HCT116 (cell line): ENCODE data around the gene TCF7L2. TPM values are rescaled to one million over a fixed set of nuclear protein-coding genes. Genes with fewer than 3 reads are reported as not detected.

Experiments used
- ATAC-seq: fragments of 200-7000 bp; cut with Tn5 transposase; 2 replicates; pipeline ENCODE4 v1.9.1; 2020; ENCODE audit warnings: mild to moderate bottlenecking, moderate library complexity
- BruUV-seq: library from RNA; stranded (reverse); fragments of 400-500 nt; replicated peaks from 2 replicates; lab custom pipeline; 2021; lab: Mats Ljungman, UMichigan
- CTCF ChIA-PET: fragments of 300-600 bp; sonication (Branson Sonifier 250); formaldehyde crosslinking; loops from one replicate; lab custom pipeline; 2021; ENCODE audit warnings: antibody characterized with exemption; lab: Charles Lee
- POLR2A ChIA-PET: fragments of 300-600, 350-600 bp; sonication (Branson Sonifier 250); formaldehyde crosslinking; loops from one replicate; lab custom pipeline; 2021; ENCODE audit warnings: antibody characterized with exemption; lab: Charles Lee
- RAD21 ChIA-PET, 2 experiments: fragments of 300-600 bp; sonication (Branson Sonifier 250); formaldehyde crosslinking; loops; one replicate each; lab custom pipeline; 2023; ENCODE audit warnings: low total read pairs in 2 of 2; ENCODE audit not compliant: uncharacterized antibody in 2 of 2, unreplicated experiment in 2 of 2, low non-redundant PET in 1 of 2; lab: Charles Lee
- DNase-seq: peaks from one replicate; pipeline ENCODE4 v3.0.0-alpha.2; 2010; ENCODE audit warnings: low read depth, low spot score
- H2AFZ ChIP-seq: fragments of 200-600 bp; shearing (Covaris generic), sonication (generic); 2 replicates; pipeline ENCODE4 v1.6.1; 2017; ENCODE audit warnings: low read depth, mixed run types, mixed read lengths, antibody characterized with exemption, low read length; ENCODE audit not compliant: poor library complexity, severe bottlenecking
- H3K27ac ChIP-seq: 2 replicates; pipeline ENCODE4 v1.5.1; 2012; ENCODE audit warnings: low read depth, low read length
- H3K27me3 ChIP-seq: fragments of 200-600 bp; sonication (generic); 2 replicates; pipeline ENCODE4 v1.6.1; 2016; ENCODE audit warnings: mixed run types, low read length, mixed read lengths; ENCODE audit not compliant: insufficient read depth
- H3K36me3 ChIP-seq, 2 experiments: fragments of 200-500 bp in 1 of 2; fragments of 200-600 bp in 1 of 2; sonication (Bioruptor generic) in 1 of 2; sonication (generic) in 1 of 2; 2 replicates each; pipeline versions ENCODE4 v1.5.1 to v1.6.1; 2014 to 2016; ENCODE audit warnings: low read length in 2 of 2, inconsistent platforms in 1 of 2, mixed read lengths in 1 of 2, mixed run types in 1 of 2; ENCODE audit not compliant: insufficient read depth in 2 of 2, control insufficient read depth in 1 of 2
- H3K4me1 ChIP-seq, 2 experiments: fragments of 200-600 bp in 1 of 2; sonication (generic) in 1 of 2; 2 replicates each; pipeline versions ENCODE4 v1.5.1 to v1.6.1; 2012 to 2017; ENCODE audit warnings: low read length in 2 of 2, inconsistent platforms in 1 of 2, mild to moderate bottlenecking in 1 of 2, mixed read lengths in 1 of 2, mixed run types in 1 of 2, moderate library complexity in 1 of 2; ENCODE audit not compliant: insufficient read depth in 2 of 2, control insufficient read depth in 1 of 2
- H3K4me2 ChIP-seq: fragments of 200-600 bp; sonication (generic); 2 replicates; pipeline ENCODE4 v1.6.1; 2017; ENCODE audit warnings: mixed run types, low read length, mixed read lengths
- H3K4me3 ChIP-seq, 2 experiments: fragments of 200-600 bp in 1 of 2; sonication (generic) in 1 of 2; replicated peaks in 1 of 2; 2 replicates each; pipeline ENCODE4 v1.5.1; 2011 to 2016; ENCODE audit warnings: low read length in 2 of 2, control low read depth in 1 of 2, low read depth in 1 of 2, mild to moderate bottlenecking in 1 of 2, mixed read lengths in 1 of 2, mixed run types in 1 of 2
- H3K79me2 ChIP-seq: fragments of 200-600 bp; sonication (generic); 2 replicates; pipeline ENCODE4 v1.6.1; 2017; ENCODE audit warnings: mild to moderate bottlenecking, mixed run types, low read length, moderate library complexity, mixed read lengths; ENCODE audit not compliant: insufficient read depth
- H3K9ac ChIP-seq: fragments of 200-600 bp; sonication (generic); 2 replicates; pipeline ENCODE4 v1.6.1; 2016; ENCODE audit warnings: low read length, mixed read lengths
- H3K9me2 ChIP-seq: fragments of 200-600 bp; sonication (generic), shearing (Covaris generic); 2 replicates; pipeline ENCODE4 v1.6.1; 2017; ENCODE audit warnings: mixed run types, mild to moderate bottlenecking, moderate library complexity; ENCODE audit not compliant: insufficient read depth
- H3K9me3 ChIP-seq, 2 experiments: fragments of 200-500 bp in 1 of 2; fragments of 200-600 bp in 1 of 2; sonication (Bioruptor generic) in 1 of 2; sonication (generic) in 1 of 2; 2 replicates each; pipeline ENCODE4 v1.6.1; 2014 to 2017; ENCODE audit warnings: low read length in 2 of 2, mixed read lengths in 2 of 2, inconsistent platforms in 1 of 2, low read depth in 1 of 2, mild to moderate bottlenecking in 1 of 2, mixed run types in 1 of 2, moderate library complexity in 1 of 2; ENCODE audit not compliant: control insufficient read depth in 1 of 2, insufficient read depth in 1 of 2
- H4K20me1 ChIP-seq: fragments of 200-600 bp; sonication (generic), shearing (Covaris generic); 2 replicates; pipeline ENCODE4 v1.6.1; 2017; ENCODE audit warnings: mixed run types, mild to moderate bottlenecking, moderate library complexity; ENCODE audit not compliant: insufficient read depth
- EGR1 ChIP-seq: IDR thresholded peaks from 2 replicates; pipeline ENCODE4 v1.6.1; 2012; ENCODE audit warnings: low read depth
- EZH2 ChIP-seq: fragments of 200-600 bp; sonication (generic); IDR thresholded peaks from 2 replicates; pipeline ENCODE4 v1.6.1; 2017; ENCODE audit warnings: antibody characterized with exemption, mixed run types
- FOSL1 ChIP-seq: IDR thresholded peaks from 2 replicates; pipeline ENCODE4 v1.6.1; 2012; ENCODE audit warnings: low read depth
- POLR2AphosphoS5 ChIP-seq: IDR thresholded peaks from 2 replicates; pipeline ENCODE4 v1.6.1; 2011; ENCODE audit warnings: mild to moderate bottlenecking, low read depth, low read length, moderate library complexity
- REST ChIP-seq: IDR thresholded peaks from 2 replicates; pipeline ENCODE4 v1.6.1; 2012; ENCODE audit warnings: low read depth
- SIN3A ChIP-seq: IDR thresholded peaks from 2 replicates; pipeline ENCODE4 v1.6.1; 2012; ENCODE audit warnings: low read depth
- YY1 ChIP-seq: IDR thresholded peaks from 2 replicates; pipeline ENCODE4 v1.6.1; 2011; ENCODE audit warnings: low read length, low read depth, moderate library complexity, mild to moderate bottlenecking; ENCODE audit not compliant: insufficient replicate concordance; ENCODE audit errors: extremely low read depth
- ZNF274 ChIP-seq: fragments of 200-500 bp; sonication (Bioruptor generic); IDR thresholded peaks from 2 replicates; pipeline ENCODE4 v1.6.1; 2014; ENCODE audit warnings: mild to moderate bottlenecking, low read depth, low read length, inconsistent platforms
- intact Hi-C: fragments of 100-400 bp; cut with micrococcal nuclease; formaldehyde crosslinking; loops from 2 replicates; pipeline ENCODE4 v1.10.0; 2022
- total RNA-seq: library from RNA; stranded (reverse); gene quantifications from one replicate; pipeline ENCODE4 v1.2.1, GENCODE V29; 2021; ENCODE audit not compliant: unreplicated experiment
- TF ChIP-seq, protein P1 (sequence below), 3 experiments: fragments of 200-600 bp in 1 of 3; sonication (generic) in 1 of 3; IDR thresholded peaks in 2 of 3; conservative IDR thresholded peaks in 1 of 3; 2 replicates each; pipeline ENCODE4 v1.5.1; 2012 to 2017; ENCODE audit warnings: low read depth in 2 of 3, low read length in 2 of 3, antibody characterized with exemption in 1 of 3, borderline replicate concordance in 1 of 3, control low read depth in 1 of 3, mild to moderate bottlenecking in 1 of 3, mixed read lengths in 1 of 3, mixed run types in 1 of 3, moderate library complexity in 1 of 3; ENCODE audit not compliant: insufficient read depth in 1 of 3

Gene TCF7L2
- total RNA-seq, 1 experiment from 2014 or later, result 164 TPM

GRCh38 chr10:112967200-112967599 lies 17.2 kb downstream of the TCF7L2 start:
- H3K4me3 ChIP-seq, result no peak overlapping the region
- no peaks in the 10 kb centered on the region for H3K27me3 ChIP-seq
- ChIA-PET CTCF (interaction anchor here (0.7 kb wide), 1 partner anchor 293 kb away, joined by 3 read pairs; no protein-coding TSS in a partner anchor), RAD21 (no interaction called here), POLR2A (no interaction called here)
- peaks cover 52 to 73% of the 10 kb centered on the region in 2 experiments for H3K36me3 ChIP-seq
- intact Hi-C loops, result no loop called here
- DNase-seq (no peak), ATAC-seq (no peak)
- peak overlapping the region; percentile 0; the same call in 1 of the 2 replicates for H3K27ac ChIP-seq
- 0 out of 2 replicates have a peak, but pooled peaks have one; percentile 2 for TF ChIP-seq FOSL1
- TF ChIP-seq YY1, result no peak
- no peak for TF ChIP-seq EZH2
- H3K9me2 ChIP-seq, result no peaks in the 10 kb centered on the region
- peaks cover 40 to 63% of the 10 kb centered on the region in 2 experiments for H3K4me1 ChIP-seq
- H2AFZ ChIP-seq, result no peak overlapping the region
- BruUV-seq, result no TSS peak
- H3K9ac ChIP-seq, result no peak overlapping the region
- H3K9me3 ChIP-seq, result no peaks in the 10 kb centered on the region
- H3K4me2 ChIP-seq, result no peak overlapping the region
- peaks cover 100% of the 10 kb centered on the region for H3K79me2 ChIP-seq
- peaks cover 42% of the 10 kb centered on the region for H4K20me1 ChIP-seq

GRCh38 chr10:112969131-112969530 lies 19.1 kb downstream of the TCF7L2 start:
- Histone ChIP-seq H3K4me2 (no peak overlapping the region), H3K27me3 (no peaks in the 10 kb centered on the region), H3K27ac (no peak overlapping the region), H4K20me1 (peaks cover 37% of the 10 kb centered on the region), H3K9me3 (no peaks in the 10 kb centered on the region), H3K79me2 (peaks cover 100% of the 10 kb centered on the region), H3K36me3 (peaks cover 63 to 77% of the 10 kb centered on the region in 2 experiments), H3K9ac (no peak overlapping the region), H2AFZ (no peak overlapping the region), H3K4me1 (peaks cover 21 to 43% of the 10 kb centered on the region in 2 experiments), H3K4me3 (no peak overlapping the region), H3K9me2 (no peaks in the 10 kb centered on the region)
- ATAC-seq (no peak), DNase-seq (no peak)
- BruUV-seq, result no TSS peak
- POLR2A ChIA-PET, result no interaction called here
- intact Hi-C loops, result no loop called here
- TF ChIP-seq ZNF274, result no peak
- no peak for TF ChIP-seq YY1
- TF ChIP-seq, protein P1, sequence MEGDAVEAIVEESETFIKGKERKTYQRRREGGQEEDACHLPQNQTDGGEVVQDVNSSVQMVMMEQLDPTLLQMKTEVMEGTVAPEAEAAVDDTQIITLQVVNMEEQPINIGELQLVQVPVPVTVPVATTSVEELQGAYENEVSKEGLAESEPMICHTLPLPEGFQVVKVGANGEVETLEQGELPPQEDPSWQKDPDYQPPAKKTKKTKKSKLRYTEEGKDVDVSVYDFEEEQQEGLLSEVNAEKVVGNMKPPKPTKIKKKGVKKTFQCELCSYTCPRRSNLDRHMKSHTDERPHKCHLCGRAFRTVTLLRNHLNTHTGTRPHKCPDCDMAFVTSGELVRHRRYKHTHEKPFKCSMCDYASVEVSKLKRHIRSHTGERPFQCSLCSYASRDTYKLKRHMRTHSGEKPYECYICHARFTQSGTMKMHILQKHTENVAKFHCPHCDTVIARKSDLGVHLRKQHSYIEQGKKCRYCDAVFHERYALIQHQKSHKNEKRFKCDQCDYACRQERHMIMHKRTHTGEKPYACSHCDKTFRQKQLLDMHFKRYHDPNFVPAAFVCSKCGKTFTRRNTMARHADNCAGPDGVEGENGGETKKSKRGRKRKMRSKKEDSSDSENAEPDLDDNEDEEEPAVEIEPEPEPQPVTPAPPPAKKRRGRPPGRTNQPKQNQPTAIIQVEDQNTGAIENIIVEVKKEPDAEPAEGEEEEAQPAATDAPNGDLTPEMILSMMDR (IDR thresholded peaks at IDR 0.05 in 2 of 3, conservative IDR thresholded peaks at IDR 0.05 in 1 of 3; ENCODE audit: borderline replicate concordance in 1 of 3, insufficient read depth in 1 of 3, low read depth in 2 of 3, low read length in 2 of 3), result no peak
- TF ChIP-seq EGR1, result no peak
- no peak for TF ChIP-seq SIN3A
- no peak for TF ChIP-seq REST
- TF ChIP-seq POLR2AphosphoS5, result no peak; the same call in 1 of the 2 replicates
- CTCF ChIA-PET, result no interaction called here
- RAD21 ChIA-PET, result no interaction called here
